Measurements from ENCODE around the gene CERS6. TPM values are rescaled to one million over a fixed set of nuclear protein-coding genes. Genes with fewer than 3 reads are reported as not detected.

Gene CERS6
- total RNA-seq, 1 experiment from 2014 or later, result 8.3 TPM

DNA sequence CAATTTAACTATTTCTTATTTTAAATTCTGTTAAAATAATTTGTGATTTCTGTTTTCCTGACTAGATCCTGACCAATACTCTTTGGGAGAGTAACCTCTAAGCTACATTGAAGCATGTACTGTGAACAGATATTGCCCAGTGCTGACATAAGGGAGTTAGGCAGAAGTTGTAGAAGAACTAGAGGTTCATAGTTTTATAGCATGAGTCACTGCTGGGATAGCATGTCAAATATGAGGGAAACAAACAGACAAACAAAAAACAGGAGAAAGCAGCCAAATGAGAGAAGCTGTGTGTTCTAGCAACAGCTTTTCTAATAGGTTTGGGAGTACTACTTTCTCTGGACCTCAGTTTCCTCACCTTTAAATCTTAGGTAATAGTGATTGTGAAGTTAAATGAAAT is 72.4 kb downstream of the CERS6 start:
- no peak overlapping the region for H2AFZ ChIP-seq
- H3F3A ChIP-seq (ENCODE audit: insufficient read depth, low read depth), result no peaks in the 10 kb centered on the region
- H3K79me2 ChIP-seq (ENCODE audit: low read depth), result no peaks in the 10 kb centered on the region
- no peak for DNase-seq
- no peak overlapping the region for H3K4me3 ChIP-seq
- H3K27me3 ChIP-seq (ENCODE audit: insufficient read depth, low read depth), result no peaks in the 10 kb centered on the region
- POLR2A ChIA-PET (ENCODE audit: unreplicated experiment), result no interaction called here
- H3K27ac ChIP-seq, result no peak overlapping the region
- no peak overlapping the region for H3K4me2 ChIP-seq
- no TSS peak for BruUV-seq (replicated peaks)
- H4K20me1 ChIP-seq (ENCODE audit: insufficient read depth), result no peaks in the 10 kb centered on the region; the same call in 1 of the 2 replicates
- no peaks in the 10 kb centered on the region for H3K9me2 ChIP-seq (ENCODE audit: insufficient read depth)
- TF ChIP-seq, protein P1, sequence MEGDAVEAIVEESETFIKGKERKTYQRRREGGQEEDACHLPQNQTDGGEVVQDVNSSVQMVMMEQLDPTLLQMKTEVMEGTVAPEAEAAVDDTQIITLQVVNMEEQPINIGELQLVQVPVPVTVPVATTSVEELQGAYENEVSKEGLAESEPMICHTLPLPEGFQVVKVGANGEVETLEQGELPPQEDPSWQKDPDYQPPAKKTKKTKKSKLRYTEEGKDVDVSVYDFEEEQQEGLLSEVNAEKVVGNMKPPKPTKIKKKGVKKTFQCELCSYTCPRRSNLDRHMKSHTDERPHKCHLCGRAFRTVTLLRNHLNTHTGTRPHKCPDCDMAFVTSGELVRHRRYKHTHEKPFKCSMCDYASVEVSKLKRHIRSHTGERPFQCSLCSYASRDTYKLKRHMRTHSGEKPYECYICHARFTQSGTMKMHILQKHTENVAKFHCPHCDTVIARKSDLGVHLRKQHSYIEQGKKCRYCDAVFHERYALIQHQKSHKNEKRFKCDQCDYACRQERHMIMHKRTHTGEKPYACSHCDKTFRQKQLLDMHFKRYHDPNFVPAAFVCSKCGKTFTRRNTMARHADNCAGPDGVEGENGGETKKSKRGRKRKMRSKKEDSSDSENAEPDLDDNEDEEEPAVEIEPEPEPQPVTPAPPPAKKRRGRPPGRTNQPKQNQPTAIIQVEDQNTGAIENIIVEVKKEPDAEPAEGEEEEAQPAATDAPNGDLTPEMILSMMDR (conservative IDR thresholded peaks at IDR 0.05), result no peak
- no peak for TF ChIP-seq EZH2 (IDR thresholded peaks at IDR 0.05; ENCODE audit: low read depth)
- no peaks in the 10 kb centered on the region for H3K9me3 ChIP-seq (ENCODE audit: insufficient read depth, low read depth)
- H3K4me1 ChIP-seq (replicated peaks; ENCODE audit: insufficient read depth), result no peaks in the 10 kb centered on the region; the same call in 1 of the 2 replicates
- intact Hi-C loops (cut with micrococcal nuclease; ENCODE audit: unreplicated experiment), result no loop called here
- CTCF ChIA-PET, result no interaction called here
- no peaks in the 10 kb centered on the region for H3K36me3 ChIP-seq (ENCODE audit: low read depth)

DNA sequence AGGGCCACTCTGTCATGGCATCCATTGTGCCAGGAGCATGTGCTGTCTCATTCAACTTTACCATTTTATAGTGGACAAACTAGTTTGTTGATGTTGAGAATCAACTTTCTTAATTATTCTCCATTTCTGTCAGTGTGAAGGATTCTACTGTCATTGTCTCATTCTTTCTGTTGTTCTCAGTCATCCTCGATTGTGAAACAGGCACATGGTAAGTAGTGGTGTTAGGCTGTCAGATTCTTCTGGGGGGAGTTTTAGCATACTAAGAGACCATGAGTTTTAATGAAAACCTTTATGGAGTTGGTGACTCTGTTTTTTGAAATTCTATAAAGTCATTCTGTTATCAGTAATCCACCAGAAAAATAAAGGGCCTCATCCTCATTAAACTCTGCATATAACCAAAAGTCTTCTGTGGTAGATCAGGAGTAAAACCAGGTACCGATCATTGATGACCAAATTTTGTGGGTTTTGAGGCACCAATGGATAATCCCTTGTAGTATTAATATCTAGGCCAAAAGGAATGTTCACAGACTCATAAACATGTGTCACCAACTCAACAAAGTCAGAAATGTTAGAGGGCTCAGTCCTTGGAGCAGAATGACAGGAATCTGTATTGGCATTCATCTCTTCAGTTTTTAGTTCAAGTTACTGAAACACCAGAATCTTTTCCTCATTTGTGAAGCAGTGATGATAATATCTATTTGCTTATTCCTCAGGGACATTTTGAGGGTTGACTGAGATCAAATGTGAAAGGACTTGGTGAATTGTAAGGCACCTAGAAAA is 73.2 kb downstream of the CERS6 start:
- H3K27ac ChIP-seq, result no peak overlapping the region

DNA sequence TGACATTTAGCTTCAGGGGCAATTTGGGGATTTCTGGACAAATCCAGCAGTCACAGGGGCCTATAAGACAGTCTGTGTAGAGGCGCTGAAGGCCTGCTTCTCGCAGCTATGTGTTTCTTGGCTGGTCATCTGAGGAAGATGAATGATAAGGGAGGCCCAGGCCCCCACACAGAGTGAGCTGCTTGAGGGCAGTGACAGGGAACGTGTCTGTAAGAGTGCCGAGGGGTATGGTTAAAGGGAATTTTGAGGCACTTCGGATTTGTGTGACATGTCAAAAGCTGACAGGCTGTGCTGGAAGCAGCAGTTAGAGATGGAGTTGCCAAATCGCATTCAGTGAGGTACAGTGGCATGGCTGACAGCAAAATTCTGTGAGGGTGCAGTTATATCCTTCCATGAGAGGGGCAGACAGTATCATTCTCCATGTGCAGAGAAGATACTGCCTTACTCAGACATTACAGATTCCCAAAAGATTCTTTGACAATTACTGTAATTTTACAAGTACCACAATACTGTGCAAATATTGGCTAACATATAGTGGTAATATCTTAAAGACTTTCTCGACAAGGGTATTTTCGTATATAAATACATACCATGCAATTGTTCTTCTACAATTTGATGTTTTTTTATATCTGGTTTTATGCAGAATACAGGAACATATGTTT is 74.0 kb downstream of the CERS6 start:
- no peak for DNase-seq
- Histone ChIP-seq H3K4me3 (no peak overlapping the region), H3K9me2 (ENCODE audit: insufficient read depth) (no peaks in the 10 kb centered on the region), H3K27ac (no peak overlapping the region), H3K9me3 (ENCODE audit: insufficient read depth, low read depth) (no peaks in the 10 kb centered on the region), H3K79me2 (ENCODE audit: low read depth) (no peaks in the 10 kb centered on the region), H3K36me3 (ENCODE audit: low read depth) (no peaks in the 10 kb centered on the region), H3K27me3 (ENCODE audit: insufficient read depth, low read depth) (no peaks in the 10 kb centered on the region), H4K20me1 (ENCODE audit: insufficient read depth) (no peaks in the 10 kb centered on the region; the same call in 1 of the 2 replicates), H3K4me2 (no peak overlapping the region), H3F3A (ENCODE audit: insufficient read depth, low read depth) (no peaks in the 10 kb centered on the region), H2AFZ (no peak overlapping the region), H3K4me1 (replicated peaks; ENCODE audit: insufficient read depth) (no peaks in the 10 kb centered on the region; the same call in 1 of the 2 replicates)
- CTCF ChIA-PET, result no interaction called here
- intact Hi-C loops (cut with micrococcal nuclease; ENCODE audit: unreplicated experiment), result no loop called here
- TF ChIP-seq, protein P1 (conservative IDR thresholded peaks at IDR 0.05), result no peak
- no peak for TF ChIP-seq EZH2 (IDR thresholded peaks at IDR 0.05; ENCODE audit: low read depth)
- no TSS peak for BruUV-seq (replicated peaks)
- POLR2A ChIA-PET (ENCODE audit: unreplicated experiment), result no interaction called here

More for the DNA sequence above, 73.2 kb downstream of the CERS6 start:
- H3K79me2 ChIP-seq (ENCODE audit: low read depth), result no peaks in the 10 kb centered on the region
- TF ChIP-seq, protein P1 (conservative IDR thresholded peaks at IDR 0.05), result no peak
- no peak for TF ChIP-seq EZH2 (IDR thresholded peaks at IDR 0.05; ENCODE audit: low read depth)
- CTCF ChIA-PET, result no interaction called here
- H3K4me3 ChIP-seq, result no peak overlapping the region
- DNase-seq, result no peak
- no peaks in the 10 kb centered on the region; the same call in 1 of the 2 replicates for H4K20me1 ChIP-seq (ENCODE audit: insufficient read depth)
- BruUV-seq (replicated peaks), result no TSS peak
- intact Hi-C loops (cut with micrococcal nuclease; ENCODE audit: unreplicated experiment), result no loop called here
- no peak overlapping the region for H2AFZ ChIP-seq
- no peaks in the 10 kb centered on the region for H3K9me2 ChIP-seq (ENCODE audit: insufficient read depth)
- no peaks in the 10 kb centered on the region for H3F3A ChIP-seq (ENCODE audit: insufficient read depth, low read depth)
- H3K4me1 ChIP-seq (replicated peaks; ENCODE audit: insufficient read depth), result no peaks in the 10 kb centered on the region; the same call in 1 of the 2 replicates
- POLR2A ChIA-PET (ENCODE audit: unreplicated experiment), result no interaction called here
- H3K9me3 ChIP-seq (ENCODE audit: insufficient read depth, low read depth), result no peaks in the 10 kb centered on the region
- H3K36me3 ChIP-seq (ENCODE audit: low read depth), result no peaks in the 10 kb centered on the region
- H3K4me2 ChIP-seq, result no peak overlapping the region
- no peaks in the 10 kb centered on the region for H3K27me3 ChIP-seq (ENCODE audit: insufficient read depth, low read depth)
